Caco-2 (cell line): ENCODE data around the gene ADD2. TPM values are rescaled to one million over a fixed set of nuclear protein-coding genes. Genes with fewer than 3 reads are reported as not detected.

Experiments used
- BruUV-seq: library from RNA; stranded (reverse); fragments of 400-500 nt; replicated peaks from 2 replicates; lab custom pipeline; 2021; lab: Mats Ljungman, UMichigan
- CTCF ChIA-PET: fragments of 300-600 bp; sonication (Branson Sonifier 250); formaldehyde crosslinking; loops from one replicate; lab custom pipeline; 2022; ENCODE audit warnings: antibody characterized with exemption; lab: Charles Lee
- POLR2A ChIA-PET: fragments of 300-600 bp; sonication (Branson Sonifier 250); formaldehyde crosslinking; loops from one replicate; lab custom pipeline; 2022; ENCODE audit warnings: antibody characterized with exemption; lab: Charles Lee
- DNase-seq, 2 experiments: peaks; one replicate each; pipeline versions ENCODE4 v3.0.0 to v3.0.0-alpha.2; 2020 to 2022
- H3K27me3 ChIP-seq: replicated peaks from 2 replicates; pipeline ENCODE4 v1.6.0; 2011; ENCODE audit warnings: low read length; ENCODE audit not compliant: control insufficient read depth, insufficient read depth
- H3K36me3 ChIP-seq: 2 replicates; pipeline ENCODE4 v1.5.1; 2011; ENCODE audit warnings: low read length; ENCODE audit not compliant: control insufficient read depth, insufficient read depth
- H3K4me1 ChIP-seq: fragments of 250-450 bp; sonication (Bioruptor Pico); 2 replicates; pipeline ENCODE4 v1.5.1; 2020; ENCODE audit warnings: mild to moderate bottlenecking
- H3K4me3 ChIP-seq: 2 replicates; pipeline ENCODE4 v1.5.1; 2011; ENCODE audit warnings: low read depth, mild to moderate bottlenecking, control low read depth, low read length
- H3K9me3 ChIP-seq: fragments of 250-450 bp; sonication (Bioruptor Pico); 2 replicates; pipeline ENCODE4 v1.5.1; 2020; ENCODE audit warnings: mild to moderate bottlenecking, moderate library complexity
- H3K27ac Mint-ChIP-seq: one replicate; pipeline ENCODE4 v1.8.0; 2022; ENCODE audit warnings: mixed read lengths; ENCODE audit not compliant: unreplicated experiment
- H3K27me3 Mint-ChIP-seq: one replicate; pipeline ENCODE4 v1.8.0; 2022; ENCODE audit warnings: mixed read lengths; ENCODE audit not compliant: insufficient read depth, unreplicated experiment
- H3K36me3 Mint-ChIP-seq: one replicate; pipeline ENCODE4 v1.8.0; 2022; ENCODE audit warnings: mild to moderate bottlenecking, mixed read lengths; ENCODE audit not compliant: insufficient read depth, unreplicated experiment
- H3K4me1 Mint-ChIP-seq: one replicate; pipeline ENCODE4 v1.8.0; 2022; ENCODE audit warnings: low read depth, mixed read lengths; ENCODE audit not compliant: unreplicated experiment
- H3K4me3 Mint-ChIP-seq: one replicate; pipeline ENCODE4 v1.8.0; 2022; ENCODE audit warnings: mild to moderate bottlenecking, moderate library complexity, mixed read lengths; ENCODE audit not compliant: unreplicated experiment
- H3K9me3 Mint-ChIP-seq: one replicate; pipeline ENCODE4 v1.8.0; 2022; ENCODE audit warnings: mixed read lengths; ENCODE audit not compliant: unreplicated experiment
- intact Hi-C: fragments of 100-400 bp; cut with micrococcal nuclease; formaldehyde crosslinking; loops from one replicate; pipeline ENCODE4 v1.10.0; 2022; ENCODE audit not compliant: unreplicated experiment
- total RNA-seq: library from RNA; stranded (reverse); gene quantifications from 2 replicates; pipeline ENCODE4 v1.2.3, GENCODE V29; 2022
- TF ChIP-seq, protein P1 (sequence below), 2 experiments: fragments of 200-600 bp in 1 of 2; IDR thresholded peaks; 1 replicate in 1 of 2; 2 replicates in 1 of 2; pipeline versions ENCODE4 v1.5.1 to v1.8.0; 2011 to 2022; ENCODE audit warnings: antibody characterized with exemption in 1 of 2, control low read depth in 1 of 2, inconsistent platforms in 1 of 2, low read depth in 1 of 2, low read length in 1 of 2, mild to moderate bottlenecking in 1 of 2, moderate library complexity in 1 of 2; ENCODE audit not compliant: insufficient read depth in 1 of 2, severe bottlenecking in 1 of 2, unreplicated experiment in 1 of 2

Gene ADD2
- total RNA-seq, 1 experiment from 2014 or later, result not detected

GRCh38 chr2:70772486-70773155 lies 4.6 kb upstream of the ADD2 start:
- Histone ChIP-seq H3K9me3 (no peaks in the 10 kb centered on the region), H3K27me3 (peaks cover 1% of the 10 kb centered on the region), H3K36me3 (no peaks in the 10 kb centered on the region), H3K4me3 (no peak overlapping the region), H3K4me1 (peaks cover 3% of the 10 kb centered on the region)
- DNase-seq, result no peak
- CTCF ChIA-PET, result no interaction called here
- TF ChIP-seq, protein P1, sequence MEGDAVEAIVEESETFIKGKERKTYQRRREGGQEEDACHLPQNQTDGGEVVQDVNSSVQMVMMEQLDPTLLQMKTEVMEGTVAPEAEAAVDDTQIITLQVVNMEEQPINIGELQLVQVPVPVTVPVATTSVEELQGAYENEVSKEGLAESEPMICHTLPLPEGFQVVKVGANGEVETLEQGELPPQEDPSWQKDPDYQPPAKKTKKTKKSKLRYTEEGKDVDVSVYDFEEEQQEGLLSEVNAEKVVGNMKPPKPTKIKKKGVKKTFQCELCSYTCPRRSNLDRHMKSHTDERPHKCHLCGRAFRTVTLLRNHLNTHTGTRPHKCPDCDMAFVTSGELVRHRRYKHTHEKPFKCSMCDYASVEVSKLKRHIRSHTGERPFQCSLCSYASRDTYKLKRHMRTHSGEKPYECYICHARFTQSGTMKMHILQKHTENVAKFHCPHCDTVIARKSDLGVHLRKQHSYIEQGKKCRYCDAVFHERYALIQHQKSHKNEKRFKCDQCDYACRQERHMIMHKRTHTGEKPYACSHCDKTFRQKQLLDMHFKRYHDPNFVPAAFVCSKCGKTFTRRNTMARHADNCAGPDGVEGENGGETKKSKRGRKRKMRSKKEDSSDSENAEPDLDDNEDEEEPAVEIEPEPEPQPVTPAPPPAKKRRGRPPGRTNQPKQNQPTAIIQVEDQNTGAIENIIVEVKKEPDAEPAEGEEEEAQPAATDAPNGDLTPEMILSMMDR (IDR thresholded peaks at IDR 0.05; ENCODE audit: insufficient read depth in 1 of 2, low read depth in 1 of 2, low read length in 1 of 2, severe bottlenecking in 1 of 2, unreplicated experiment in 1 of 2), result no peak
- Mint-ChIP-seq H3K27me3 (peaks cover 34% of the 10 kb centered on the region), H3K27ac (no peak overlapping the region), H3K4me1 (no peaks in the 10 kb centered on the region), H3K36me3 (peaks cover 4% of the 10 kb centered on the region), H3K9me3 (peaks cover 7% of the 10 kb centered on the region), H3K4me3 (no peak overlapping the region)
- intact Hi-C loops, result no loop called here
- no TSS peak for BruUV-seq
- POLR2A ChIA-PET, result no interaction called here

- H3K36me3 Mint-ChIP-seq, result peaks cover 4% of the 10 kb centered on the region
- peaks cover 4% of the 10 kb centered on the region for H3K27me3 ChIP-seq
- no peaks in the 10 kb centered on the region for H3K36me3 ChIP-seq
- no TSS peak for BruUV-seq
- DNase-seq, result no peak
- H3K9me3 ChIP-seq, result no peaks in the 10 kb centered on the region
- H3K27ac Mint-ChIP-seq, result no peak overlapping the region
- H3K4me1 Mint-ChIP-seq, result peaks cover 6% of the 10 kb centered on the region
- peaks cover 7% of the 10 kb centered on the region for H3K9me3 Mint-ChIP-seq
- TF ChIP-seq, protein P1 (IDR thresholded peaks at IDR 0.05; ENCODE audit: insufficient read depth in 1 of 2, low read depth in 1 of 2, low read length in 1 of 2, severe bottlenecking in 1 of 2, unreplicated experiment in 1 of 2), result no peak
- CTCF ChIA-PET, result no interaction called here
- H3K4me1 ChIP-seq, result peaks cover 5% of the 10 kb centered on the region
- H3K27me3 Mint-ChIP-seq, result peaks cover 37% of the 10 kb centered on the region
- intact Hi-C loops, result no loop called here
- no peak overlapping the region for H3K4me3 ChIP-seq
- POLR2A ChIA-PET, result no interaction called here
- no peak overlapping the region for H3K4me3 Mint-ChIP-seq
These were observed 3.4 kb upstream of the ADD2 start for GRCh38 chr2:70771446-70771845.

- Mint-ChIP-seq H3K9me3 (peaks cover 7% of the 10 kb centered on the region), H3K4me3 (no peak overlapping the region), H3K36me3 (peaks cover 4% of the 10 kb centered on the region), H3K27ac (no peak overlapping the region), H3K27me3 (peaks cover 41% of the 10 kb centered on the region), H3K4me1 (peaks cover 7% of the 10 kb centered on the region)
- Histone ChIP-seq H3K4me3 (no peak overlapping the region), H3K4me1 (peaks cover 5% of the 10 kb centered on the region), H3K9me3 (no peaks in the 10 kb centered on the region), H3K36me3 (no peaks in the 10 kb centered on the region), H3K27me3 (peaks cover 4% of the 10 kb centered on the region)
- TF ChIP-seq, protein P1 (IDR thresholded peaks at IDR 0.05; ENCODE audit: insufficient read depth in 1 of 2, low read depth in 1 of 2, low read length in 1 of 2, severe bottlenecking in 1 of 2, unreplicated experiment in 1 of 2), result no peak
- ChIA-PET POLR2A (no interaction called here), CTCF (no interaction called here)
- intact Hi-C loops, result no loop called here
- no peak for DNase-seq
- BruUV-seq, result no TSS peak
These were observed 1.4 kb upstream of the ADD2 start for GRCh38 chr2:70769450-70769849.
